GM19395 (cell line): ENCODE measurements around the gene ING2.
"Not testable (repeated sequence)": the region's sequence is repeated elsewhere in the genome, so short reads cannot be mapped to it uniquely, and the experiment has no call there.

Experiments
- ATAC-seq: cut with Tn5 transposase; IDR thresholded peaks from one replicate; pipeline ENCODE4 v1.9.1; 2021; ENCODE audit warnings: mild to moderate bottlenecking, moderate library complexity; ENCODE audit not compliant: unreplicated experiment

Gene ING2, protein sequence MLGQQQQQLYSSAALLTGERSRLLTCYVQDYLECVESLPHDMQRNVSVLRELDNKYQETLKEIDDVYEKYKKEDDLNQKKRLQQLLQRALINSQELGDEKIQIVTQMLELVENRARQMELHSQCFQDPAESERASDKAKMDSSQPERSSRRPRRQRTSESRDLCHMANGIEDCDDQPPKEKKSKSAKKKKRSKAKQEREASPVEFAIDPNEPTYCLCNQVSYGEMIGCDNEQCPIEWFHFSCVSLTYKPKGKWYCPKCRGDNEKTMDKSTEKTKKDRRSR

DNA sequence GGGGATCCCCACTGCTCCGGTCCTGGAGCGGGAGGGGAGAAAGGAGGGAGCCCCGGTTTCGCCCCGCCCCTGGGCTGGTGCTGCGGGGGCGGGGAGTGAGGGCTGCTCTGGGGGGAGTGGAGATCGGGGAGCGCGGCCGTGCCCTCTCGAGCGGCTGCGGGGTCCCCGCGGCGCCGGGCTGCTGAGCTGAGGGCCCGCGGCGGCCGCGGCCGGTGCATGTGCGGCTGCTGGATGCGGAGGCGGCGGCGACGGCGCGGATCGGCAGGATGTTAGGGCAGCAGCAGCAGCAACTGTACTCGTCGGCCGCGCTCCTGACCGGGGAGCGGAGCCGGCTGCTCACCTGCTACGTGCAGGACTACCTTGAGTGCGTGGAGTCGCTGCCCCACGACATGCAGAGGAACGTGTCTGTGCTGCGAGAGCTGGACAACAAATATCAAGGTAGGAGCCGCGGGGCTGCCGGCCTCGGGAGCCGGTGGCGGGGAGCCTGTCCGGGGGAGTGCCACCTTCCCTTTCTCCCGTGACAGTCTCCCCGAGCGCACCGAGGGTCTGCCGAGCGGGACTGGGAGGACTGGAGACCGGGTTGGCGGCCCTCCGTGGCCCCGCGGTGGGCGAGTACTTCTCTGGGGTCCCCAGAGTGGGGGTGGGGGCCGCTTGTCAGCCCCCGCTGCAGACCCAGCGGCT is at the start of gene ING2:
Gene ING2, plus strand, starts transcription at position 129 of the 681 bp plus-strand sequence. Its CDS starts 138 bp downstream, at position 267.
- peak; percentile 58 for ATAC-seq

DNA sequence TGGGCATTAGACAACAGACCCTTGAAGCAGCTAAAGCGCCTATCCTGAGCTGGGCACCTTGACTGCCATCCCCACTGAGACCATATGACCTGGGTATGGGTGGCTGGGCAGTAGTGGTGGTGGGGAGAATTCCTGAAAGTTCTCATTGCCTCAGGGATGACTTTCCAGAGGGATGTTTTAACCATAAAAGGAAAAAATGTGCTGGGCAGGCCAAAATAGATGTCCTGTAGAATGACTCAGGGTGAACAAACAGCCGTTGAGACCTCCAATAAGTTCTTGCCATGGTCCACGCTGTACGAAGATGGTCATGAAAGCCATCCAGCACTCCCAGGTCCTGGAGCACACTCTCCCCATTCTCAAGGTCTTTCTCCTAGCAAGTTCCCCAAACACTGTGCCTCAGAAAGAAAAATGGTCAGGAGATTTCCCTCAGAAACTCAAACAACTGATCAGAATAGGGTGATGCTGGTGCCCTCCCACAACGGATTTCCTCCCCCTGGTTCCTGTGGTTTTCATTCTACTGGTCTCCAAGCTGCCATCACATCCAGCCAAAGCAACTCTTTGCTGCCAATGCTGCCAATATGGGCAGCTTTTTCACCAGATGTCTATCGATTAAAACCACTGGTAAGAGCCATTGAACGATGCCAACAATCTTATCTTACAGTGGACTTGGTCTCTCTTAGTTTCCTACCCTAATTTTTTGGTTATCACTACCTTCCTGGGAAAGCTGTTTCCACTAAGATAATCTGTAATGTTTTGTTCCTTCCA is 49.2 kb upstream of the ING2 start:
- ATAC-seq = no peak

DNA sequence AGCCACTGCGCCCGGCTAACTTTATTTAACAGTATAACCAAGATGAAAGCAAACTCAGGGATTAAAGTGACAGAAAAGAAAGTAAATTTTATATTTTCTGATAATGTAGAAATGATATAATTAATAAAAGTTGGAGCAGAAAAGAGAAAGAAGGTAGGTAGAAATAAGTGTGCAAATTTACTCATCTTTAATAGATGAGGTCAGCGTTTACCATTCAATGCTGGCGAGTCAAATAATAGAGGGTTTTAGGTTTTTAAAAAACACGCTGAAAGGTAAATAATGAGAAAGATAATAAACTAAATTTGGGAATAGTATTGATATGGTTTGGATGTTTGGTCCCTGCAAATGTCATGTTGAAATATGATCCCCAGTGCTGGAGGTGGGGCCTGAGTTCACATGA is 46.9 kb upstream of the ING2 start:
- ATAC-seq = no peak

DNA sequence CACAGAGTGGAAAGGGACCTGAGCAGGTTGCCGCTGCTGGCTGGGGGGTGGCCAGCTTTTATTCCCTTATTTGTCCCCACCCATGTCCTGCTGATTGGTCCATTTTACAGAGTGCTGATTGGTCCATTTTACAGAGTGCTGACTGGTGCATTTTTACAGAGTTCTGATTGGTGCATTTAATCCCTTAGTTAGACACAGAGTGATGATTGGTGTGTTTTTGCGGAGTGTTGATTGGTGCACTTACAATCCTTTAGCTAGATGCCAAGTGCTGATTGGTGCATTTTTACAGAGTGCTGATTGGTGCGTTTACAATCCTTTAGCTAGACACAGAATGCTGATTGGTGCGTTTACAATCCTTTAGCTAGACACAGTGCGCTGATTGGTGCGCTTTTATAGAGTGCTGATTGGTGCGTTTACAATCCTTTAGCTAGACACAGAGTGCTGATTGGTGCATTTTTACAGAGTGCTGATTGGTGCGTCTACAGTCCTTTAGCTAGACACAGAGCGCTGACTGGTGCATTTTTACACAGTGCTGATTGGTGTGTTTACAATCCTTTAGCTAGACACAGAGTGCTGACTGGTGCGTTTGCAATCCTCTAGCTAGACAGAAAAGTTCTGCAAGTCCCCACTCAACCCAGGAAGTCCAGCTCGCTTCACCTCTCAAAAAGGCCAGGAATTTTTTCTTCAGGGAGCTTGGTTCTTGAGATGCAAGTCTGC is 40.8 kb upstream of the ING2 start:
- ATAC-seq = not testable (repeated sequence)

DNA sequence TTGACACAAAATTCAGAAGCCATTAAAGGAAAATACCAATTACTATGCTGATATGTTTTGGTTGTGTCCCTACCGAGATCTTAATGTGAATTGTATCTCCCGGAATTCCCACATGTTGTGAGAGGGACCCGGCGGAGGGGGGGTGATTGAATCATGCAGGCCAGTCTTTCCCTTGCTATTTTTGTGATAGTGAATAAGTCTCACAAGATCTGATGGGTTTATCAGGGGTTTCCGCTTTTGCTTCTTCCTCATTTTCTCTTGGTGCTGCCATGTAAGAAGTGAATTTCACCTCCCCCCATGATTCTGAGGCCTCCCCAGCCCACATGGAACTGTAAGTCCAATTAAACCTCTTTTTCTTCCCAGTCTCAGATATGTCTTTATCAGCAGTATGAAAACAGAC is 39.0 kb upstream of the ING2 start:
- ATAC-seq = not testable (repeated sequence)

DNA sequence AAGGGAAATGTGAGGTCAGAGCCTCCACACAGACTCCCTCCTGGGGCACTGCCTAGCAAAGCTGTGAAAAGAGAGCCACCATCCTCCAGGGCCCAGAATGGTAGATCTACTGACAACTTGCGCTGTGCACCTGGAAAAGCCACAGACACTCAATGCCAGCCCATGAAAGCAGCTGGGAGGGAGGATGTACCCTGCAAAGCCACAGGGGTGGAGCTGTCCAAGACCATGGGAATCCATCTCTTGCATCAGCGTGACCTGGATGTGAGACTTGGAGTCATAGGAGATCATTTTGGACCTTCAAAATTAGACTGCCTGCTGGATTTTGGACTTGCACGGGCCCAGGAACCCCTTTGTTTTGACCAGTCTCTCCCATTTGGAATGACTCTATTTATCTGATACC is 37.6 kb upstream of the ING2 start:
- no peak for ATAC-seq

DNA sequence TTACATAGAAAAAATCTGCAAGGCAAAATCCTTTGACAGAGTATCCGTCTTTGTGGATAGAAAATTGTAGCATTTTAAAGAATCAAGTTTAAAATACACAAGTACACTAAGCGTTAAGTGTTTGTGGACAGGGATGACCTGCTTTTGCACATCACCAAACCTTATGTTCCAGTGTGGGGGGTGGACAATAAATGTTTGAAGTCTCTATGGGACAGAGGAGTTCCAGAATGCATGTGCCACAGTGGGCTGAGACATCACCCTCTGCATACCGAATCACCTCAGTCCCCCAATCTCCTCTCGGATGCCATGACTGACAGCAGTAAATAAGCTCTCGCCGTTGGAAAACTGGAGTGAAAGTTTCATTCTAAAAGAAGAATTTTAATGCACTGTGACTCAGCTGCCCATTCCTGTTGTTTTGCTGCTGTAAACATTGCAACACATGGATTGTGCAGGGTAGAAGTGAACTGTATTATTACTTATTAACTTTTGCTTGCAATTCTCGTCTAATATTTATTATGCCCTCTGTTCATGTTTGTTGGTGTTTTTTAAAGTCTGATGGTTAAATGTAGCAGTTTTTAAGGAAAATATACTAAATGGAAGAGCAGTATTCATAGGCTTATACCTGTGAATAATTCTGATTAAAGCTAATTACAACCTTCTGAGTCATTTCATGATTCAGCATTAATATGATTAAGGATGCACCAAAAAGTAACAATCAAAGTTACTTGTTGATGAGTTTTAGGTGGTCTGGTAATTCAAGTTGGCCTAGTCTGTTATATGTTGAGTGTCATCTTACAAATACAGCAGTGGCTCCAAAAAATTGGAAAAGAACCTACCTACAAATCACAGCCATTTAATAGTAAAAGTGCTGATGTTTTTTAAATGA is 36.4 kb upstream of the ING2 start:
- ATAC-seq = no peak

DNA sequence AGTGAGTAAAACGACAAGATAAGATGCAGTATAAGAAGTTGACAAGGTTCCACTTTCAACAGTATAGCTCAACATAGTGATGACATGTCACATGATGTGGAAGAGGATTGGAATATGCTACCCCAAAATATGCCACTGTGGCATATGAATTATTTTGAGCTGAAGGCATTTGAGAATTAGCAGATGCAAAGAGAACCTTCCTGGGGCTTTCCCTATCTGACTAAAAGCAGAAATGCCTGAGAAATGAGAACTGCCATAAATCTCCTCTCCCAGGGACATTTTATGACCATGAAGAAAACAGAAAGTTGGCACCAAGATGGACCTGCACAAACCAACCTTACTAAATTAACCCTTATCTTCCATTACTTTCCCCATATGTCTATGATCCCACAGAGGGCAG is 35.6 kb upstream of the ING2 start:
- no peak for ATAC-seq

DNA sequence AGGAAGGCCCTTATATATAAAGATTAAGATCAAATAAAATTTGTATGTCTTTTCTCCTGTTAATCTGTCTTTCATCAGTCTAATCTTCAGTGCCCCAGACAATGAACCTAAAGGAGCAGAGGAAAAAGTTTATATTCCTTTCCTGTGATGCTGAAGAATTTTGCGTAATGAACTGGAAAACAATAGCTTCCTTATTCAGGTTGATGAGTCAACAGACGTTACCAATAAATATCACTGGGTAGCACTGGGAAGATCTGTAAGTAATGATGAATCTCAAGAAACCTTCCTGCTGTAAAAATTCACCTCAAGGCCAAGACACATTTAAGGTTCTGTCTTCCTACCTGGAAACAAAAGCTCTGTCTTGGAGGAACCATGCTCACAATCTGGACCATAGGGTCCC is 34.9 kb upstream of the ING2 start:
- ATAC-seq = no peak

DNA sequence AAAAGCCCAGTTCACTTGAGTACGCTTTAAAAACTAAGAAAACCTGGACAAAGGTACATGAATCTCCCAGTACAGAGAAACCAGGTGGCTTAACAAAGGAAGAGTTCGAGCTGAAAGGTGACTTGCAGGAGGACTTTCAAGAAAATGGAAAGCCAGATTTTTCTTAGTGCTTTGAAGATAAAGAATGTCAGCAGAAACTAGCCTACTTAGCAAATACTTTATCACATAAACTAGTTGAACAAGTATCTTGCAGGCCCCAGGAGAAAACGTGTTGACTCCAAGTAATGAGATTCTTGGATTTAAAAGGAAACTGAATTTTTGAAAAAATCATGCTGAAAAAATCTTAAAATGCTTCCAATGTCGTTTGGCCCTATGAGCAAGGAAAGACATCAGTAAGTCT is 34.0 kb upstream of the ING2 start:
- ATAC-seq = no peak

DNA sequence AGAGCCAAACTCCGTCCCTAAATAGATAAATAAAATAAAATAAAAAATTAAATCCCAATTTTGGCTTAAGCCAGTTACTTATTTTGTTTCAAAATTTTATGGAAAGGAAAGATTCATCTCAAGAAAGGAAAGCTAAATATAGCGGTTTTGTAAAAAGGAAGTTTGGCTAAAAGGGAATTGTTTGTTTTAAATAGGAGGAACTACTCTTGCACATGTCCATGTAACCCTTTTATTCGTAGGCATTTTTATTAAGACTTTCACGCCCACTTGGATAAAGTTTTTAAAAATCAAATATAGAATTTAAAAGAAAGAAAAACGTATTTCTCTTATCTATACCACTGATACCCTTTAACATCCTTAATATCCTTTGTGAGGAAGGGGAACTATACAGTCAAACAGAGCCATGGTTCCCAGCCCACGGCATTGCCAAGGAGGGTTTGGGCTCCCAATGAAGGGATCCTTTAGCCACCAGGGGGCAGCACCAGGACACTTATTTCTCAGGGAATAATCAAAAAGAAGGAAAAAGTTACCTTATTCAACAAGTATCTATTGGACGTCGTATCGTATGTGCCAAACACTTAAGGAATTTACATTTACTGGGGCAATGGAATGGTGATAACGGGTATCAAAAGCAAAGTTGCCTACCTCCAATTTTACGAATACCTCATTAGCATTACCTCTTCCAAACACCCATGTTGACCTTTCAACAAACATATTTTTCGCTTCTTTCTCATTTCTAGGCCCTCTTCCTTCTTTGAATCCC is 32.7 kb upstream of the ING2 start:
- peak; percentile 89 for ATAC-seq

DNA sequence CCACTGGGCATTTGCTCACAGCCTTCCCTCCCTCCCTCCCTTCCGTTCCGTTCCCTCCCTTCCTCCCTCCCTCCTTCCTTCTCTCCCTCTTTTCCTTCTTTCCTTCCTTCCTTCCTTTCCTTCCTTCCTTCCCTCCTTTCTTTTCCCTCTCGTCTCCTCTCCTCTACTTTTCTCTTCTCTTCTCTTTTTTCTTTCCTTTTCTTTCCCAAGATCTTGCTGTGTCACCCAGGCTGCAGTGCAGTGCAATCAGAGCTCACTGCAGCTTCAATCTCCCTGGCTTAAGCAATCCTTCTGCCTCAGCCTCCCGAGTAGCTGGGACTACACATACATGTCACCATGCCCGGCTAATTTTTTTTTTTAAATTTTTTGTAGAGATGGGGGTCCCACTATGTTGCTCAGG is 26.7 kb upstream of the ING2 start:
- ATAC-seq = no peak

DNA sequence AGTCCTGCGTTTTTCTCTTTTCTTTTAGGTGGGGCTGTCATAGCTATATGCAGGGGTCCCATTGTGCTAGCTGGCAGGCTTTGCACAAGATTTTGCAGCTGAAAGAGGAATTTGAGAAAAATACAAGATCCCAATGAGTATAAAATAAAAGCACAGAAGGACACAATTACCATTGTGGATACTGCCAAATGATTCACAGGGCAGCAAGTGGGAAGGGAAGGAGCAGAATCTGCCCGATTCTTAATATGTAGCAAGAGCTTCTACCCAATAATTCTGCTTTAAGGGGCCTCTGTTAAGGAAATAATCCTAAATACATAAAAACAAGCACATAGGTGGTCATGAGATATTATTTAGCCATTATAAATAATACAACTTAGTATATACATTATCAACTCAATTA is 25.9 kb upstream of the ING2 start:
- no peak for ATAC-seq

DNA sequence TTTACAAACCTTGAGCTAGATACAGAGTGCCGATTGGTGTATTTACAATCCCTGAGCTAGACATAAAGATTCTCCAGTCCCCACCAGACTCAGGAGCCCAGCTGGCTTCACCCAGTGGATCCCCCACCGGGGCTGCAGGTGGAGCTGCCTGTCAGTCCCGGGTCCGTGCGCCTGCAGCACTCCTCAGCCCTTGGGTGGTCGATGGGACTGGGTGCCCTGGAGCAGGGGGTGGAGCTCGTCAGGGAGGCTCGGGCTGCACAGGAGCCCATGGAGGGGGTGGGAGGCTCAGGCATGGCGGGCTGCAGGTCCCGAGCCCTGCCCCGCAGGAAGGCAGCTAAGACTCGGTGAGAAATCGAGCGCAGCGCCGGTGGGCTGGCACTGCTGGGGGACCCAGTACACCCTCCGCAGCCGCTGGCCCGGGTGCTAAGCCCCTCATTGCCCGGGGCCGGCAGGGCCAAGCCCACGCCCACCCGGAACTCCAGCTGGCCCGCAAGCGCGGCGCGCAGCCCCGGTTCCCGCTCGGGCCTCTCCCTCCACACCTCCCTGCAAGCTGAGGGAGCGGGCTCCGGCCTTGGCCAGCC is 22.3 kb upstream of the ING2 start:
- ATAC-seq = not testable (repeated sequence)

DNA sequence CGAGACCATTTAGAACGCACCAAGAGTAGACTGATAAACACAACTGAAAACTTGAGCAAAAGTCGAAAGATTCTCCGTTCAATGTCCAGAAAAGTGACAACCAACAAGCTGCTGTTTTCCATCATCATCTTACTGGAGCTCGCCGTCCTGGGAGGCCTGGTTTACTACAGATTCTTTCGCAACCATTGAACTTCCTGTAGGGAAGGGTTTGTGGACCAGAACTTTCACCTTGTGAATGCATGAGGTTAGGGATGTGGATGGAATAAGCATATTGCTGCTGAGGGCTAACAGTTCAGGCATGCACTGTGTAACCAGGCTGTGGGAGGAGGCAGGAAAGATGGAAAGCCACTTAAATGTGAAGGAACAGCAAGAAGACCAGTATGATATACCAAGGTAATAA is 20.9 kb upstream of the ING2 start:
- ATAC-seq = no peak

DNA sequence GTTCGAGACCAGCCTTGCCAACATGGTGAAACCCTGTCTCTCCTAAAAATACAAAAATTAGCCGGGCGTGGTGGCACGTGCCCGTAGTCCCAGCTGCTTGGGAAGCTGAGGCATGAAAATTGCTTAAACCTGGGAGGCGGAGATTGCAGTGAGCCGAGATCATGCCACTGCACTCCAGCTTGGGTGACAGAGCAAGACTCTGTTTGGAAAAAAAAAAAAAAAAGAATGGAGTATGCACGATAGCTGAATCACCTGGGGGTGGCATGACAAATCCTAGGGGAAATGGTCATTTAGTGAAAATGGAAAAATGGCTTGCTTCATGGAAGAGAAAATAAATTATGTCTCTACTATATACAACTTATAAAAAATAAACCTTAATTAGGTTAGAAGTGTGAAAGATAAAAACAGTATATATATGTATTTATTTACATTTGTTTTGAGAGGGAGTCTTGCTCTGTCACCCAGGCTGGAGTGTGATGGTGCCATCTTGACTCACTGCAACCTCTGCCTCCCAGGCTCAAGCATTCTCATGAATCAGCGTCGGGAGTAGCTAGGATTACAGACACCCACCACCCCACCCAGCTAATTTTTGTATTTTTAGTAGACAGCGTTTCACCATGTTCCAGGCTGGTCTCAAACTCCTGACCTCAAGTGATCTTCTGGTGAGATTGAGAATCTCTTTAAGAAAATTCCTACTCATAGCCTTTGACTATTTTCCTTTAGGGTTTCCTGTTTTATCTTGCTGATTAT is 19.3 kb upstream of the ING2 start:
- ATAC-seq = no peak

DNA sequence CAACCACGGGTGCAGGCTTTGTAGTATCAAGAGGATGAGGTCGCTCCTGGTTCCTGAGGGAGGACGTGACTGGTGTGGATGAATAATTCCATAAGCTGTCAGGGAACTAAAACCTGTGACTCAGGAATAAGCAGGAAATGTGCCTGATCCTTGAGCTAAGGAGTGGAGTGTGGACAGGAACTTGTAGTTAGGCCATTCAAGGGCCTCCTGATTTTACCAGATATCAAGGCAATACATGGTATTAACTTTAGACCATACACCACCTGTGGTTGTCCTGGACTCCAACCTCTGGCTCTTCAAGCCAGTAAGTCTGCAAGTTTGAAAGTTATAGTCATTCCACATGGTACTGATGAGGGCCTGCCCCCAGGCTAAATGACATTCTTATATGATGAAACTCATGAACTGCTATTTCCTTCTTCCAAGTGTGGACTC is 12.1 kb upstream of the ING2 start:
- no peak for ATAC-seq

DNA sequence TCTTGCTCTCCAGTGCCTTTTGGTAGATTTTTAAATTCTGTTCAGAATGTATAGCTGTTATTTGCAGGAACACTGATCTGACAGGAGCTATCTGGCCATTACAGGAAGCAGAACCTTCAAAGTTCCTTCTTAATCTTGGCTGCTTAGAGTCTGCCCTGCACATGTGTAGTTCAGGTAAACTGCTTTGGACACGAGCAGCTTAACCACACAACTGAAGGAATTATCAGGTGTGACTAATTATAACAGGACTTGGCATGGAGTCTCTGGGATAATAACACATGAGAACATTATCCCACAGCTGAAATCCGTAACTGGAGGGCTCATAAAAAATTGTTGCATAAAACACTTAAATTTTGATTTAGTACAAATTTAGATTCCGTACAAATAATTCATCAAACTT is 11.6 kb upstream of the ING2 start:
- ATAC-seq = no peak
